Vagina (tissue), 2 donors: ENCODE results near the gene CCDC33. TPM values are rescaled to one million over a fixed set of nuclear protein-coding genes. Genes with fewer than 3 reads are reported as not detected.

Source experiments
- DNase-seq, 2 donors: peaks; one replicate each; pipeline ENCODE4 v3.0.0-alpha.2; 2017; ENCODE audit errors: extremely low spot score in 2 of 2
- H3K27ac ChIP-seq: fragments of 200-600 bp; sonication (generic); one replicate; pipeline ENCODE4 v1.5.1; 2019
- H3K27me3 ChIP-seq: fragments of 200-600 bp; sonication (generic); one replicate; pipeline ENCODE4 v1.5.1; 2019
- H3K36me3 ChIP-seq, 2 donors: fragments of 200-600 bp; sonication (generic); one replicate each; pipeline ENCODE4 v1.5.1; 2017 to 2019
- H3K4me1 ChIP-seq: fragments of 200-600 bp; sonication (generic); one replicate; pipeline ENCODE4 v1.5.1; 2019
- H3K4me3 ChIP-seq, 2 donors: fragments of 200-600 bp; sonication (generic); 1 replicate in 1 of 2; 2 replicates in 1 of 2; pipeline ENCODE4 v1.5.1; 2016 to 2019
- H3K9me3 ChIP-seq: fragments of 200-600 bp; sonication (generic); one replicate; pipeline ENCODE4 v1.5.1; 2019
- CTCF ChIP-seq, 3 experiments: fragments of 450-650 bp in 2 of 3; fragments of 200-600 bp in 1 of 3; sonication (generic) in 1 of 3; IDR thresholded peaks; one replicate each; pipeline ENCODE4 v1.5.1; 2017 to 2019; ENCODE audit warnings: antibody characterized with exemption in 3 of 3, mild to moderate bottlenecking in 2 of 3, moderate library complexity in 2 of 3
- POLR2A ChIP-seq, 2 donors: fragments of 450-650 bp; IDR thresholded peaks; one replicate each; pipeline ENCODE4 v1.6.1; 2017; ENCODE audit warnings: antibody characterized with exemption in 2 of 2, mild to moderate bottlenecking in 2 of 2, moderate library complexity in 2 of 2
- POLR2AphosphoS5 ChIP-seq, 2 donors: sonication (generic); formaldehyde crosslinking; IDR thresholded peaks; one replicate each; pipeline ENCODE4 v1.9.0; 2017; ENCODE audit warnings: antibody characterized with exemption in 2 of 2, mild to moderate bottlenecking in 2 of 2, low read depth in 1 of 2; ENCODE audit not compliant: insufficient read depth in 1 of 2
- intact Hi-C: fragments of 100-400 bp; cut with DNase I; formaldehyde crosslinking; loops from one replicate; pipeline ENCODE4 v1.15.1; 2023
- total RNA-seq: library from RNA; depleted of rRNA; stranded (reverse); fragments of >200 nt; gene quantifications from one replicate; pipeline ENCODE4 v1.2.3, GENCODE V29; 2016

Gene CCDC33
- total RNA-seq, 1 donor from 2014 or later, result not detected

- intact Hi-C loops, result no loop called here
- Histone ChIP-seq H3K36me3 (no peaks in the 10 kb centered on the region), H3K9me3 (no peaks in the 10 kb centered on the region), H3K4me3 (no peak overlapping the region), H3K4me1 (no peaks in the 10 kb centered on the region), H3K27me3 (no peaks in the 10 kb centered on the region), H3K27ac (no peak overlapping the region)
- no peak for TF ChIP-seq CTCF (IDR thresholded peaks at IDR 0.05)
- TF ChIP-seq POLR2AphosphoS5 (IDR thresholded peaks at IDR 0.05; ENCODE audit: insufficient read depth in 1 of 2, low read depth in 1 of 2), result no peak
- TF ChIP-seq POLR2A (IDR thresholded peaks at IDR 0.05), result no peak
- DNase-seq, result no peak
These were observed 40.4 kb downstream of the CCDC33 start for GRCh38 chr15:74276560-74276959.

- intact Hi-C loops, result no loop called here
- no peak overlapping the region for H3K27ac ChIP-seq
- no peaks in the 10 kb centered on the region for H3K4me1 ChIP-seq
- H3K36me3 ChIP-seq, result no peaks in the 10 kb centered on the region
- no peak overlapping the region for H3K4me3 ChIP-seq
- DNase-seq, result no peak
- TF ChIP-seq POLR2A (IDR thresholded peaks at IDR 0.05), result no peak
- no peak for TF ChIP-seq POLR2AphosphoS5 (IDR thresholded peaks at IDR 0.05; ENCODE audit: insufficient read depth in 1 of 2, low read depth in 1 of 2)
- TF ChIP-seq CTCF (IDR thresholded peaks at IDR 0.05), result no peak
- H3K27me3 ChIP-seq, result no peaks in the 10 kb centered on the region
- no peaks in the 10 kb centered on the region for H3K9me3 ChIP-seq
These were observed 41.2 kb downstream of the CCDC33 start for GRCh38 chr15:74277242-74277810.

GRCh38 chr15:74278207-74278606 lies 42.1 kb downstream of the CCDC33 start:
- Histone ChIP-seq H3K27me3 (no peaks in the 10 kb centered on the region), H3K4me3 (no peak overlapping the region), H3K27ac (no peak overlapping the region), H3K36me3 (no peaks in the 10 kb centered on the region), H3K4me1 (no peaks in the 10 kb centered on the region), H3K9me3 (no peaks in the 10 kb centered on the region)
- TF ChIP-seq POLR2AphosphoS5 (IDR thresholded peaks at IDR 0.05; ENCODE audit: insufficient read depth in 1 of 2, low read depth in 1 of 2) (no peak), CTCF (IDR thresholded peaks at IDR 0.05) (no peak), POLR2A (IDR thresholded peaks at IDR 0.05) (no peak)
- DNase-seq, result no peak
- intact Hi-C loops, result no loop called here

- Histone ChIP-seq H3K27ac (no peak overlapping the region), H3K27me3 (no peaks in the 10 kb centered on the region), H3K4me3 (no peak overlapping the region), H3K4me1 (no peaks in the 10 kb centered on the region), H3K36me3 (no peaks in the 10 kb centered on the region), H3K9me3 (no peaks in the 10 kb centered on the region)
- DNase-seq, result no peak
- no peak for TF ChIP-seq POLR2A (IDR thresholded peaks at IDR 0.05)
- no peak for TF ChIP-seq CTCF (IDR thresholded peaks at IDR 0.05)
- no peak for TF ChIP-seq POLR2AphosphoS5 (IDR thresholded peaks at IDR 0.05; ENCODE audit: insufficient read depth in 1 of 2, low read depth in 1 of 2)
- intact Hi-C loops, result no loop called here
These were observed 45.3 kb downstream of the CCDC33 start for GRCh38 chr15:74281147-74282133.

GRCh38 chr15:74283368-74283767 lies 47.2 kb downstream of the CCDC33 start:
- Histone ChIP-seq H3K36me3 (no peaks in the 10 kb centered on the region), H3K27ac (no peak overlapping the region), H3K4me1 (no peaks in the 10 kb centered on the region), H3K4me3 (no peak overlapping the region), H3K27me3 (no peaks in the 10 kb centered on the region), H3K9me3 (no peaks in the 10 kb centered on the region)
- no peak for TF ChIP-seq CTCF (IDR thresholded peaks at IDR 0.05)
- TF ChIP-seq POLR2AphosphoS5 (IDR thresholded peaks at IDR 0.05; ENCODE audit: insufficient read depth in 1 of 2, low read depth in 1 of 2), result no peak
- no peak for TF ChIP-seq POLR2A (IDR thresholded peaks at IDR 0.05)
- intact Hi-C loops, result no loop called here
- no peak for DNase-seq
